ENCODE measurements around the gene POLD2. TPM values are rescaled to one million over a fixed set of nuclear protein-coding genes. Genes with fewer than 3 reads are reported as not detected.

Gene POLD2
- total RNA-seq, 5 donors from 2014 or later (not counting 1 experiment from before 2014, with no cell fraction given): 53.4 to 85.1 (median 72.6) TPM

DNA sequence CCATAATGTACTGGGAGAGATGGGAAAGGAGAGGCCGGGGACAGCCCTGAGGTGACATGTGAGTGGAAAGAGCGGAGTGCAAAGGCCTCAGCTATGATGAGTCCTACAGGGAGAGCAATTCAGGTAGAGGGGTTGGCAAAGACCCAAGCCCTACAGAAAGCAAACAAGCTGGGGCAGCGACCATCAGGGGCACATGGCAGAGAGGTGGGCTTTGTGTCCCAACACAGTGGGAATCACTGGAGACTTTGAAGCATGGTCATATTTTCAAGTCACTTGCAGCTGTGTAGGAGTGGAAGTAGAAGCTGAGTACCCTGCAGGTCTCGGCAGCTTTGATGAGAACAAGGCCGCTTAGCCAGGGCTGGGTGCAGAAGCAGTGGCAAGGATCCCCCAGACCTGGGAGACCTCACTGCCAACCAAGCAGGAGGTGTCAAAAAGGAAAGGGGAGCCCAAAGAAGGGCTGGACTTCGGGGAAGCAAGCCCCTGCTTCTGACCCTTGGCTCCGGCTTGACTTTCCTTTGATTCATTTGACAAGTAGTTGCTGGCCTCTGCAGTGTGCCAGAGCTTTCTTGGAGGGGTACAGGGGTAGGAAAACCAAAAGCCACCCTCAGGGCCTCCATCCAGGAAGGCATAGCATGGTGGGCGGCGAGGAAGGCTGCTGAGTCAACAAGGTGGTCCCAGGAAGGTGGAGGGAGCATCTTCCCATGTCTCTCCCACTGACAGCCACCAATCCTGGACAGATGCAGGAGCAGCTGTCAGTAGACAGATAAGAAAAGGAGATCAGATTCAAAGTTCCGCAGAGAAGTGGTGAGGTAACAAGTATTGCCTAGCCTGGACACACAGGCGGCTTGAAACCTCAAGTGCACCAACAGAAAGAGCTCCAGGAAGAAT is 56.0 kb downstream of the POLD2 start:
- ATAC-seq (replicated peaks in 1 of 4) (no peak), DNase-seq (no peak)
- 94% methylated on average over 6 of the region's 11 CpGs for WGBS (ENCODE audit: insufficient coverage)
- Histone ChIP-seq H3K4me3 (ENCODE audit: control insufficient read depth in 1 of 2, extremely low read depth in 1 of 2, low read length in 1 of 2) (no peak overlapping the region), H3K27me3 (replicated peaks in 1 of 2; ENCODE audit: control insufficient read depth in 2 of 2, extremely low read depth in 1 of 2, insufficient read depth in 2 of 2, low read length in 1 of 2) (peaks cover 0 to 6% of the 10 kb centered on the region in 2 experiments), H3K9me3 (no peaks in the 10 kb centered on the region), H3K4me1 (ENCODE audit: control insufficient read depth in 1 of 2, extremely low read depth in 1 of 2, insufficient read depth in 2 of 2, low read length in 2 of 2) (peaks cover 0 to 38% of the 10 kb centered on the region in 2 experiments), H3K36me3 (ENCODE audit: control insufficient read depth in 2 of 2, extremely low read depth in 1 of 2, insufficient read depth in 1 of 2, low read length in 1 of 2) (no peaks in the 10 kb centered on the region), H3K27ac (ENCODE audit: low read length) (no peak overlapping the region)
- Mint-ChIP-seq H3K9me3 (peaks cover 0 to 3% (median 0%) of the 10 kb centered on the region in 3 donors), H3K36me3 (peaks cover 5% of the 10 kb centered on the region), H3K4me3 (no peak overlapping the region), H3K4me1 (peaks cover 31 to 42% (median 34%) of the 10 kb centered on the region in 3 donors), H3K27me3 (no peaks in the 10 kb centered on the region), H3K27ac (no peak overlapping the region)
- ChIA-PET CTCF (interaction anchor here in 1 of 2 donors (0.5 kb wide), 1 partner anchor 135 kb away, joined by 3 read pairs; no protein-coding TSS in a partner anchor), POLR2A (interaction anchor here in 1 of 2 donors (1.0 kb wide), 1 partner anchor 13 kb away, joined by 4 read pairs; no protein-coding TSS in a partner anchor)

GRCh38 chr7:44066494-44067063 is 56.8 kb downstream of the POLD2 start:
- peaks cover 0 to 6% of the 10 kb centered on the region in 2 experiments for H3K27me3 ChIP-seq (replicated peaks in 1 of 2; ENCODE audit: control insufficient read depth in 2 of 2, extremely low read depth in 1 of 2, insufficient read depth in 2 of 2, low read length in 1 of 2)
- ChIA-PET CTCF (no interaction called here), POLR2A (no interaction called here)
- Mint-ChIP-seq H3K4me1 (peaks cover 27 to 40% (median 31%) of the 10 kb centered on the region in 3 donors), H3K36me3 (peaks cover 2% of the 10 kb centered on the region), H3K9me3 (peaks cover 0 to 3% (median 0%) of the 10 kb centered on the region in 3 donors), H3K27me3 (no peaks in the 10 kb centered on the region), H3K4me3 (no peak overlapping the region), H3K27ac (no peak overlapping the region)
- peaks cover 1 to 2% of the 10 kb centered on the region in 2 donors for H3K36me3 ChIP-seq (ENCODE audit: control insufficient read depth in 2 of 2, extremely low read depth in 1 of 2, insufficient read depth in 1 of 2, low read length in 1 of 2)
- no peaks in the 10 kb centered on the region for H3K9me3 ChIP-seq
- no peak overlapping the region for H3K27ac ChIP-seq (ENCODE audit: low read length)
- 77% methylated on average over 7 of the region's 7 CpGs for WGBS (ENCODE audit: insufficient coverage)
- ATAC-seq (replicated peaks in 1 of 4): peak in 2 of 4 experiments; percentile 4 to 7
- H3K4me3 ChIP-seq (ENCODE audit: control insufficient read depth in 1 of 2, extremely low read depth in 1 of 2, low read length in 1 of 2): no peak overlapping the region
- no peak for DNase-seq
- H3K4me1 ChIP-seq (ENCODE audit: control insufficient read depth in 1 of 2, extremely low read depth in 1 of 2, insufficient read depth in 2 of 2, low read length in 2 of 2): peaks cover 0 to 37% of the 10 kb centered on the region in 2 experiments

DNA sequence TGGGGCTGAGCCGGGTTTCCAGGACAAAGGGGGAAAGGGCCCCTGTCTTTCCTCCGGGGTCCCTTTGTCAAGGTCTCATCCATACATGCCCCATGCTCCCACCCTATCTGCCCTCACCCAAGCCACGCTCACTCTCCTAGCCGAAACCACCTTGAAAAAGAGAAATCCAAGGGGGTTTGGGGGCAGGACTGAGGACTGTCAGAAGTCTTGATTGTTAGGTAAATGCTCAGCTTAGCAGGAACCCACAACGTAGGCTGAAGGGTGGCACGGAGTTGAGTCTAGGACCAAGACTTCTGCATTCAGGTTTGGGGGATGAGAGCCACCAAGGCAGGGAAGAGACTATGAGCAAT is 57.3 kb downstream of the POLD2 start:
- peaks cover 0 to 6% of the 10 kb centered on the region in 2 experiments for H3K27me3 ChIP-seq (replicated peaks in 1 of 2; ENCODE audit: control insufficient read depth in 2 of 2, extremely low read depth in 1 of 2, insufficient read depth in 2 of 2, low read length in 1 of 2)
- H3K9me3 ChIP-seq: no peaks in the 10 kb centered on the region
- no peak overlapping the region for H3K4me3 ChIP-seq (ENCODE audit: control insufficient read depth in 1 of 2, extremely low read depth in 1 of 2, low read length in 1 of 2)
- Mint-ChIP-seq H3K36me3 (peaks cover 6% of the 10 kb centered on the region), H3K27me3 (no peaks in the 10 kb centered on the region), H3K4me1 (peaks cover 27 to 38% (median 29%) of the 10 kb centered on the region in 3 donors), H3K27ac (peak overlapping the region in 1 of 2 donors; percentile 66), H3K4me3 (peak overlapping the region in 1 of 3 donors; percentile 24), H3K9me3 (peaks cover 0 to 3% (median 0%) of the 10 kb centered on the region in 3 donors)
- no peak for DNase-seq
- no peak overlapping the region for H3K27ac ChIP-seq (ENCODE audit: low read length)
- peaks cover 0 to 37% of the 10 kb centered on the region in 2 experiments for H3K4me1 ChIP-seq (ENCODE audit: control insufficient read depth in 1 of 2, extremely low read depth in 1 of 2, insufficient read depth in 2 of 2, low read length in 2 of 2)
- peak in 3 of 4 experiments; percentile 8 to 13 (median 11) for ATAC-seq (replicated peaks in 1 of 4)
- CTCF ChIA-PET: interaction anchor here in 1 of 2 donors (0.6 kb wide), 1 partner anchor 548 kb away, joined by 3 read pairs; no protein-coding TSS in a partner anchor
- peaks cover 2 to 7% of the 10 kb centered on the region in 2 donors for H3K36me3 ChIP-seq (ENCODE audit: control insufficient read depth in 2 of 2, extremely low read depth in 1 of 2, insufficient read depth in 1 of 2, low read length in 1 of 2)
- WGBS (ENCODE audit: insufficient coverage): 13% methylated on average over 2 of the region's 6 CpGs
- POLR2A ChIA-PET: no interaction called here

GRCh38 chr7:44065431-44066110 is 57.8 kb downstream of the POLD2 start, which contains the start of gene PGAM2:
Gene PGAM2 (minus strand): TSS chr7:44065567. CDS start chr7:44065529, 38 bp downstream.
- Mint-ChIP-seq H3K4me3 (peak within 1 kb of the TSS in 1 of 3 donors; percentile 24), H3K36me3 (peaks cover 6% of the 10 kb centered on the region), H3K9me3 (peaks cover 0 to 3% (median 0%) of the 10 kb centered on the region in 3 donors), H3K27ac (peak within 1 kb of the TSS; percentile 43 to 66), H3K27me3 (no peaks in the 10 kb centered on the region), H3K4me1 (peaks cover 27 to 38% (median 29%) of the 10 kb centered on the region in 3 donors)
- ATAC-seq (replicated peaks in 1 of 4) (peak in 3 of 4 experiments; percentile 20 to 62 (median 23)), DNase-seq (no peak)
- ChIA-PET CTCF (interaction anchor here in 1 of 2 donors (0.6 kb wide), 1 partner anchor 548 kb away, joined by 3 read pairs; no protein-coding TSS in a partner anchor), POLR2A (interaction anchor here in 1 of 2 donors (0.7 kb wide), 1 partner anchor 100 kb away, joined by 3 read pairs; no protein-coding TSS in a partner anchor)
- peaks cover 0 to 6% of the 10 kb centered on the region in 2 experiments for H3K27me3 ChIP-seq (replicated peaks in 1 of 2; ENCODE audit: control insufficient read depth in 2 of 2, extremely low read depth in 1 of 2, insufficient read depth in 2 of 2, low read length in 1 of 2)
- peaks cover 2 to 13% of the 10 kb centered on the region in 2 donors for H3K36me3 ChIP-seq (ENCODE audit: control insufficient read depth in 2 of 2, extremely low read depth in 1 of 2, insufficient read depth in 1 of 2, low read length in 1 of 2)
- peaks cover 0 to 37% of the 10 kb centered on the region in 2 experiments for H3K4me1 ChIP-seq (ENCODE audit: control insufficient read depth in 1 of 2, extremely low read depth in 1 of 2, insufficient read depth in 2 of 2, low read length in 2 of 2)
- H3K27ac ChIP-seq (ENCODE audit: low read length): no peak within 1 kb of the TSS
- 27% methylated on average over 7 of the region's 14 CpGs for WGBS (ENCODE audit: insufficient coverage)
- no peaks in the 10 kb centered on the region for H3K9me3 ChIP-seq
- no peak within 1 kb of the TSS for H3K4me3 ChIP-seq (ENCODE audit: control insufficient read depth in 1 of 2, extremely low read depth in 1 of 2, low read length in 1 of 2)

DNA sequence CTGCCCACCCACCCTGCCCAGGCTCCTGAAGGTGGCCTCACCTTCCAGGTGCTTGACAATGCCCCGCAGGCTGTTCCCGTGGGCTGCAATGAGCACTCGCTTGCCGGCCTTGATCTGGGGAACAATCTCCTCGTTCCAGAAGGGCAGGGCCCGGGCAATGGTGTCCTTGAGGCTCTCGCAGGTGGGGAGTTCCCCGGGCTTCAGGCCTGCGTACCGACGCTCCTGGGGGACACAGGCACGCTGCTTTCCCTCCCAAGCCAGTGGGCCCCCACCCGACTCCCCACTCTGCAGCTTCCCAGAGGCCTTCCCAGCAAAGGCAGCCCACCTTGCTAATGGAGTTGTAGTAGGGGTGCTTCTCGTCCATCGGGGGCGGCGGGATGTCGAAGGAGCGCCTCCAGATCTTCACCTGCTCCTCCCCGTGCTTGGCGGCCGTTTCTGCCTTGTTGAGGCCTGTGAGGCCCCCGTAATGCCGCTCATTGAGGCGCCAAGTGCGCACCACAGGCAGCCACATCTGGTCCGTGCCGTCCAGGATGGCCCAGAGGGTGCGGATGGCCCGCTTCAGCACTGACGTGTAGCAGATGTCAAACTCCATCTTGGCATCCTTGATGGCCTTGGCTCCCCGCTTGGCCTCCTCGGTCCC is 58.4 kb downstream of the POLD2 start:
- no peaks in the 10 kb centered on the region for H3K9me3 ChIP-seq
- no peak overlapping the region for H3K27ac ChIP-seq (ENCODE audit: low read length)
- peaks cover 0 to 41% of the 10 kb centered on the region in 2 experiments for H3K4me1 ChIP-seq (ENCODE audit: control insufficient read depth in 1 of 2, extremely low read depth in 1 of 2, insufficient read depth in 2 of 2, low read length in 2 of 2)
- DNase-seq (no peak), ATAC-seq (replicated peaks in 1 of 4) (peak in 3 of 4 experiments; percentile 13 to 46 (median 15))
- WGBS (ENCODE audit: insufficient coverage): 42% methylated on average over 24 of the region's 33 CpGs
- CTCF ChIA-PET: no interaction called here
- peaks cover 0 to 6% of the 10 kb centered on the region in 2 experiments for H3K27me3 ChIP-seq (replicated peaks in 1 of 2; ENCODE audit: control insufficient read depth in 2 of 2, extremely low read depth in 1 of 2, insufficient read depth in 2 of 2, low read length in 1 of 2)
- Mint-ChIP-seq H3K4me3 (peak overlapping the region in 1 of 3 donors; percentile 24), H3K27me3 (no peaks in the 10 kb centered on the region), H3K27ac (peak overlapping the region; percentile 43 to 58), H3K9me3 (peaks cover 0 to 3% (median 0%) of the 10 kb centered on the region in 3 donors), H3K4me1 (peaks cover 27 to 39% (median 29%) of the 10 kb centered on the region in 3 donors), H3K36me3 (peaks cover 11% of the 10 kb centered on the region)
- H3K36me3 ChIP-seq (ENCODE audit: control insufficient read depth in 2 of 2, extremely low read depth in 1 of 2, insufficient read depth in 1 of 2, low read length in 1 of 2): peaks cover 2 to 19% of the 10 kb centered on the region in 2 donors
- POLR2A ChIA-PET: interaction anchor here in 1 of 2 donors (0.7 kb wide), 1 partner anchor 100 kb away, joined by 3 read pairs; no protein-coding TSS in a partner anchor
- no peak overlapping the region for H3K4me3 ChIP-seq (ENCODE audit: control insufficient read depth in 1 of 2, extremely low read depth in 1 of 2, low read length in 1 of 2)
